Ovary (tissue), 3 donors: ENCODE results near the gene HPS5.

ENCODE experiments used
- POLR2A ChIP-seq: fragments of 450-650 bp; IDR thresholded peaks from one replicate; pipeline ENCODE4 v1.6.1; 2017; ENCODE audit warnings: antibody characterized with exemption, mild to moderate bottlenecking, moderate library complexity
- TF ChIP-seq, protein P1 (sequence below), 3 donors: fragments of 450-650 bp in 2 of 3; fragments of 200-600 bp in 1 of 3; IDR thresholded peaks; one replicate each; pipeline versions ENCODE4 v1.5.1 to v1.8.0; 2016 to 2022; ENCODE audit warnings: antibody characterized with exemption in 3 of 3, mild to moderate bottlenecking in 1 of 3
- donor health status: DM: no; HTN: no; CAD: no.

DNA sequence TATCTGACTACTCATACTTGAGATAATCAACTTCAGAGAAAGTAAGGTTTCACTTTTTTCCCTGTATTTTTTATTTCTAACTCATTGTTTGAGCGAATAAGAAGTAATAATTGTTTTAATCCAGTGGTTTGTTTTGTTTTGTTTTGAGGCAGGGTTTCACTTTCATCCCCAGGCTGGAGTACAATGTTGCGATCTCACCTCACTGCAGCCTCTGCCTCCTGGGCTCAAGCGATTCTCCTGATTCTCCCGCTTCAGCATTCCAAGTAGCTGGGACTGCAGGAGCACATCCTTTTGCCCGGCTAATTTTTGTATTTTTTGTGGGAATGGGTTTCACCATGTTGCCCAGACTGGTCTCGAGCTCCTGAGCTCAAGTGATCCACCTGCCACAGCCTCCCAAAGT, 9.0 kb upstream of the HPS5 start:
- TF ChIP-seq POLR2A: no peak
- TF ChIP-seq, protein P1, sequence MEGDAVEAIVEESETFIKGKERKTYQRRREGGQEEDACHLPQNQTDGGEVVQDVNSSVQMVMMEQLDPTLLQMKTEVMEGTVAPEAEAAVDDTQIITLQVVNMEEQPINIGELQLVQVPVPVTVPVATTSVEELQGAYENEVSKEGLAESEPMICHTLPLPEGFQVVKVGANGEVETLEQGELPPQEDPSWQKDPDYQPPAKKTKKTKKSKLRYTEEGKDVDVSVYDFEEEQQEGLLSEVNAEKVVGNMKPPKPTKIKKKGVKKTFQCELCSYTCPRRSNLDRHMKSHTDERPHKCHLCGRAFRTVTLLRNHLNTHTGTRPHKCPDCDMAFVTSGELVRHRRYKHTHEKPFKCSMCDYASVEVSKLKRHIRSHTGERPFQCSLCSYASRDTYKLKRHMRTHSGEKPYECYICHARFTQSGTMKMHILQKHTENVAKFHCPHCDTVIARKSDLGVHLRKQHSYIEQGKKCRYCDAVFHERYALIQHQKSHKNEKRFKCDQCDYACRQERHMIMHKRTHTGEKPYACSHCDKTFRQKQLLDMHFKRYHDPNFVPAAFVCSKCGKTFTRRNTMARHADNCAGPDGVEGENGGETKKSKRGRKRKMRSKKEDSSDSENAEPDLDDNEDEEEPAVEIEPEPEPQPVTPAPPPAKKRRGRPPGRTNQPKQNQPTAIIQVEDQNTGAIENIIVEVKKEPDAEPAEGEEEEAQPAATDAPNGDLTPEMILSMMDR (IDR thresholded peaks at IDR 0.05): no peak
